ENCODE results near the gene HEATR5A.
A peak's percentile ranks its signal among the peaks of the same experiment; 100 is the strongest.

Gene HEATR5A

GRCh38 chr14:31300296-31300695 is 120.1 kb downstream of the HEATR5A start:
- H3K4me3 ChIP-seq (ENCODE audit: low read depth, low read length) = no peak overlapping the region
- DNase-seq (ENCODE audit: low read depth) = no peak

DNA sequence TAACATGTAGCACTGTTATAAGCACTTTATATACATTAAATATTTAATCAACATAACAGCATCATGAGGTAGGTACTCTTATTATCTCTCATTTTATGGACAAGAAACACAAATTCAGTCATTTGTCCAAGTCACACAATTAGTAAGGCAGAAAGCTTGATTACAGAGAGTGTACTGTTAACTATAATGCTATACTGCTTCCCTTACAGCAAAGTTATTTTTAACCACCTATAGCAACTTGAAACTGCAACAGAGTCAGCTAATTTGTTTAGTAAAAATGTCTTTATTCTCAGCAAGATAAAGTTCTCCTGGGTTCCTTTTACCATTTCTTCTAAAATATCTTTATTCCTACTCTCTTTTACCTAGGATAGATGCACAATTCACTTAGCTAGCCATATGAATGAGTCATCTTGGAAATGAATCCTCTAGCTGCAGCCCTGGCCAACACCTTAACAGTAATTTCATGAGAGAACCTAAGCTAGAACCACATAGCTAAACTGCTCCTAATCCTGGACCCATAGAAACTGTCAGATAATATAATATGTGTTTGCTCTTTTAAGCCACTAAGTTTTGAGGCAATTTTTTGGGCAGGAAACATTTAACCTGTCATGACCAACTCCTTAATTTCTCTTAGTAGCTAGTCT is 122.5 kb downstream of the HEATR5A start:
- TF ChIP-seq, protein P1, sequence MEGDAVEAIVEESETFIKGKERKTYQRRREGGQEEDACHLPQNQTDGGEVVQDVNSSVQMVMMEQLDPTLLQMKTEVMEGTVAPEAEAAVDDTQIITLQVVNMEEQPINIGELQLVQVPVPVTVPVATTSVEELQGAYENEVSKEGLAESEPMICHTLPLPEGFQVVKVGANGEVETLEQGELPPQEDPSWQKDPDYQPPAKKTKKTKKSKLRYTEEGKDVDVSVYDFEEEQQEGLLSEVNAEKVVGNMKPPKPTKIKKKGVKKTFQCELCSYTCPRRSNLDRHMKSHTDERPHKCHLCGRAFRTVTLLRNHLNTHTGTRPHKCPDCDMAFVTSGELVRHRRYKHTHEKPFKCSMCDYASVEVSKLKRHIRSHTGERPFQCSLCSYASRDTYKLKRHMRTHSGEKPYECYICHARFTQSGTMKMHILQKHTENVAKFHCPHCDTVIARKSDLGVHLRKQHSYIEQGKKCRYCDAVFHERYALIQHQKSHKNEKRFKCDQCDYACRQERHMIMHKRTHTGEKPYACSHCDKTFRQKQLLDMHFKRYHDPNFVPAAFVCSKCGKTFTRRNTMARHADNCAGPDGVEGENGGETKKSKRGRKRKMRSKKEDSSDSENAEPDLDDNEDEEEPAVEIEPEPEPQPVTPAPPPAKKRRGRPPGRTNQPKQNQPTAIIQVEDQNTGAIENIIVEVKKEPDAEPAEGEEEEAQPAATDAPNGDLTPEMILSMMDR (IDR thresholded peaks at IDR 0.05; ENCODE audit: insufficient read depth, low read depth, low read length, missing control alignments) = no peak
- DNase-seq (ENCODE audit: low read depth) = peak; percentile 40
- no peak overlapping the region for H3K4me3 ChIP-seq (ENCODE audit: low read depth, low read length)

More at GRCh38 chr14:31300296-31300695, 120.1 kb downstream of the HEATR5A start:
- TF ChIP-seq, protein P1 (IDR thresholded peaks at IDR 0.05; ENCODE audit: insufficient read depth, low read depth, low read length, missing control alignments) = no peak

DNA sequence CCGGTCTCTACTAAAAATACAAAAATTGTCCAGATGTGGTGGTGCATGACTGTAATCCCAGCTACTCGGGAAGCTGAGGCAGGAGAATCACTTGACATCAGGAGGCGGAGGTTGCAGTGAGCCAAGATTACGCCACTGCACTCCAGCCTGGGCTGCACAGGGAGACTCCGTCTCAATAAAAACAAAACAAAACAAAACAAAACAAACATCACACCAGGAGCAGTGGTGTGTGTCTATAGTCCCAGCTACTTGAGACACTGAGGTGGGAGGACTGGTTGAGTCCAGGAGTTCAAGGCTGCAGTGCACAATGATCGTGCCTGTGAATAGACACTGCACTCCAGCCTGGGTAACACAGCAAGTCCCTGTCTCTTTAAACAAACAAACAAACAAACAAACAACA is 123.2 kb downstream of the HEATR5A start:
- TF ChIP-seq, protein P1 (IDR thresholded peaks at IDR 0.05; ENCODE audit: insufficient read depth, low read depth, low read length, missing control alignments) = no peak
- DNase-seq (ENCODE audit: low read depth) = no peak
- H3K4me3 ChIP-seq (ENCODE audit: low read depth, low read length) = no peak overlapping the region

GRCh38 chr14:31294746-31295405 is 125.5 kb downstream of the HEATR5A start:
- DNase-seq (ENCODE audit: low read depth) = no peak
- no peak overlapping the region for H3K4me3 ChIP-seq (ENCODE audit: low read depth, low read length)
- TF ChIP-seq, protein P1 (IDR thresholded peaks at IDR 0.05; ENCODE audit: insufficient read depth, low read depth, low read length, missing control alignments) = no peak

DNA sequence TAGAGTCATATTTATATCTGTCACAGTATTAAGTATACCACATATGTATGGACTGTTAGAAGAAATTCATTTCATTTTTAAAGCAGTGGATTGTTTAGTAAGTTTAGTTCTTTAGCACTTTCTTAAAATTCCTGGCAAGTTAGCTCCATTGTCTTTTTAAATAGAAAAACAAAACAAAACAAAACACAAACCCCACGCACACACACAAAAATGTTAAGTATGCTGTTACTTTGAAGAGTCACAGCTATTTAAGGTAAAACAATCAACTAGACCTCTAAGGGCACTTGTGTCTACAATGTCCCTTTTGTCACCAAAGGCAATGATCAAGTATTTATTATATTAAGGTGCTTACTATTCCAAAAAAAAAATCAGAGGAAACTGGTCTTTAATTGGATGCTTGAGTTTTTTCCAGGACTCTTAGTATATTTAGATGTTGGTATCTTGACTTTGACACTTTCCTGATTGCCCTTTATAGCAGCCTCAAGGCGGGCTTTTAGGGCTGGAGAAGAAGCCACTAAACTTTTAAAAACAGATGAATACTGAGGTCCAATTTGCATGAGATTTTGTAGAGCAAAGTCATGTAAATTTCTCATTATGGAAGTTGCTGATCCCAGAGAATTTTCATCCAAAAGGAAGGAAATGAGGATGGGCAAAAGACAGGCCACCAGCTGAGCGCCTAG is 127.3 kb downstream of the HEATR5A start:
- no peak for DNase-seq (ENCODE audit: low read depth)
- no peak overlapping the region for H3K4me3 ChIP-seq (ENCODE audit: low read depth, low read length)
- TF ChIP-seq, protein P1 (IDR thresholded peaks at IDR 0.05; ENCODE audit: insufficient read depth, low read depth, low read length, missing control alignments) = no peak

DNA sequence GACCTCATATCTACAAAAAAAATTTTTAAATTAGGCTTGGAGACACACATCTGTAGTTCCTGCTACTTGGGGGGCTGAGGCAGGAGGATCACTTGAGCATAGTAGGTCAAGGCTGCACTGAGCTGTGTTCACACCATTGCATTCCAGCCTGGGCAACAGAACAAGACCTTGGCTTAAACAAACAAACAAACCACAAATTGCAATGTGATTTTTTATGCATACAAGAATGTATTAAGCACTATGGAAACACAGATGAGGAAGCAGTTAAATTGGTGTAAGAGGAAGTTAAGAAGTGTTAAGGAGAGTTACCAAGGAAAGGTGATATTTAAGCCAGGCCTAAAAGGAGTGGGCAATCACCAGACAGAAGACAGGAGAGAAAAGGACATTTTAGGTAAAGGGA is 129.1 kb downstream of the HEATR5A start:
- H3K4me3 ChIP-seq (ENCODE audit: low read depth, low read length) = no peak overlapping the region
- TF ChIP-seq, protein P1 (IDR thresholded peaks at IDR 0.05; ENCODE audit: insufficient read depth, low read depth, low read length, missing control alignments) = no peak
- no peak for DNase-seq (ENCODE audit: low read depth)

Data from GM12865 (cell line).